Hepatocyte (in vitro differentiated cells): Measurements from ENCODE around the gene VPS45. TPM values are rescaled to one million over a fixed set of nuclear protein-coding genes. Genes with fewer than 3 reads are reported as not detected.
"Not testable (repeated sequence)": the region's sequence is repeated elsewhere in the genome, so short reads cannot be mapped to it uniquely, and the experiment has no call there.

Experiments used
- DNase-seq: peaks from one replicate; pipeline ENCODE4 v3.0.0-alpha.2; 2016; ENCODE audit warnings: low spot score
- H2AFZ ChIP-seq: fragments of 200-600 bp; sonication (generic); 2 replicates; pipeline ENCODE4 v1.6.0; 2016; ENCODE audit warnings: antibody characterized with exemption, mild to moderate bottlenecking
- H3K27ac ChIP-seq: fragments of 200-600 bp; sonication (generic); 2 replicates; pipeline ENCODE4 v1.5.1; 2016; ENCODE audit warnings: mild to moderate bottlenecking
- H3K27me3 ChIP-seq: fragments of 200-600 bp; sonication (generic); 2 replicates; pipeline ENCODE4 v1.6.1; 2016
- H3K36me3 ChIP-seq: fragments of 200-600 bp; sonication (generic); replicated peaks from 2 replicates; pipeline ENCODE4 v1.5.1; 2016; ENCODE audit warnings: low read depth; ENCODE audit not compliant: insufficient read depth
- H3K4me1 ChIP-seq: fragments of 200-600 bp; sonication (generic); 2 replicates; pipeline ENCODE4 v1.5.1; 2016; ENCODE audit warnings: mild to moderate bottlenecking, moderate library complexity; ENCODE audit not compliant: insufficient read depth
- H3K4me2 ChIP-seq: fragments of 200-600 bp; sonication (generic); 2 replicates; pipeline ENCODE4 v1.6.0; 2016
- H3K4me3 ChIP-seq: fragments of 200-600 bp; sonication (generic); 2 replicates; pipeline ENCODE4 v1.5.1; 2016; ENCODE audit warnings: mild to moderate bottlenecking
- H3K79me2 ChIP-seq: fragments of 200-600 bp; sonication (generic); 2 replicates; pipeline ENCODE4 v1.6.0; 2017; ENCODE audit warnings: mild to moderate bottlenecking
- H3K9me2 ChIP-seq: fragments of 200-600 bp; sonication (generic); replicated peaks from 2 replicates; pipeline ENCODE4 v1.6.0; 2017; ENCODE audit warnings: mild to moderate bottlenecking; ENCODE audit not compliant: insufficient read depth
- H3K9me3 ChIP-seq: fragments of 200-600 bp; sonication (generic); 2 replicates; pipeline ENCODE4 v1.5.1; 2016; ENCODE audit warnings: low read depth, mild to moderate bottlenecking
- H4K20me1 ChIP-seq: fragments of 200-600 bp; sonication (generic); 2 replicates; pipeline ENCODE4 v1.6.0; 2016; ENCODE audit warnings: mild to moderate bottlenecking; ENCODE audit not compliant: insufficient read depth, poor library complexity, severe bottlenecking
- EZH2 ChIP-seq: fragments of 200-600 bp; sonication (generic); IDR thresholded peaks from 2 replicates; pipeline ENCODE4 v1.6.1; 2016; ENCODE audit warnings: antibody characterized with exemption, mild to moderate bottlenecking, borderline replicate concordance
- EZH2phosphoT487 ChIP-seq: fragments of 200-600 bp; sonication (generic); IDR thresholded peaks from one replicate; pipeline ENCODE4 v1.6.1; 2018; ENCODE audit warnings: antibody characterized with exemption, mild to moderate bottlenecking, low read depth, moderate library complexity; ENCODE audit not compliant: unreplicated experiment, severe bottlenecking
- WGBS: methylation state at CpG from one replicate; pipeline ENCODE4 v1.1.6; 2016; ENCODE audit warnings: low lambda C conversion rate; ENCODE audit errors: missing lambda C conversion rate; 5-methylcytosine and 5-hydroxymethylcytosine counted together
- polyA plus RNA-seq: library from polyadenylated mRNA; unstranded; fragments of >200 nt; fragmentation: Nextera tagmentation; extraction: Ambion mirVana; gene quantifications from 2 replicates; pipeline ENCODE4 v1.2.1, GENCODE V29; 2016
- total RNA-seq: library from RNA; depleted of rRNA; stranded (reverse); fragments of >200 nt; gene quantifications from 2 replicates; pipeline ENCODE4 v1.2.3, GENCODE V29; 2014
- TF ChIP-seq, protein P1 (sequence below): fragments of 200-600 bp; sonication (generic); IDR thresholded peaks from 2 replicates; pipeline ENCODE4 v1.5.1; 2016; ENCODE audit warnings: antibody characterized with exemption, mild to moderate bottlenecking; ENCODE audit not compliant: poor library complexity

The VPS45 gene
- total and polyA plus RNA-seq, 2 experiments from 2014 or later: 23.8 to 37.1 TPM

DNA sequence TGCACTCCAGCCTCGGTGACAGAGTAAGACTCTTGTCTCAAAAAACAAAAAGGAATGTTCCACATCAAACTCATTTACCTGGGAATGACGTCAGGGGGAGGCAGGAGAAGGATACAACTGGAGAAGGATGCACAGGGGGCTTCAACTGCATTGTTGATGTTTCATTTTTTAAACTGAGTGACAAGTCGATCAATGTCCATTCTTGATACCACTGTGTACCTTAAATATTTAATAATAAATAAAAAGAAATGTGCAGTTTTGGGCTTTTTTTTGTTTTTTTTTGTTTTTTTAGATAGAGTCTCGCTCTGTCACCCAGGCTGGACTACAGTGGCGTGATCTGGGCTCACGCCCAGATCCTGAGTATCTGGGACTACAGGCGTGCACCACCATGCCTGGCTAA, 117.9 kb downstream of the VPS45 start:
- Histone ChIP-seq H3K9me2 (no peaks in the 10 kb centered on the region), H3K79me2 (no peaks in the 10 kb centered on the region), H3K4me3 (no peak overlapping the region), H3K27me3 (no peaks in the 10 kb centered on the region), H3K36me3 (no peaks in the 10 kb centered on the region), H4K20me1 (no peaks in the 10 kb centered on the region), H3K4me1 (no peaks in the 10 kb centered on the region), H3K27ac (no peak overlapping the region), H3K4me2 (no peak overlapping the region), H3K9me3 (no peaks in the 10 kb centered on the region), H2AFZ (no peak overlapping the region)
- 90% methylated on average over 7 of the region's 7 CpGs for WGBS
- TF ChIP-seq EZH2phosphoT487: no peak
- no peak for TF ChIP-seq EZH2
- TF ChIP-seq, protein P1, sequence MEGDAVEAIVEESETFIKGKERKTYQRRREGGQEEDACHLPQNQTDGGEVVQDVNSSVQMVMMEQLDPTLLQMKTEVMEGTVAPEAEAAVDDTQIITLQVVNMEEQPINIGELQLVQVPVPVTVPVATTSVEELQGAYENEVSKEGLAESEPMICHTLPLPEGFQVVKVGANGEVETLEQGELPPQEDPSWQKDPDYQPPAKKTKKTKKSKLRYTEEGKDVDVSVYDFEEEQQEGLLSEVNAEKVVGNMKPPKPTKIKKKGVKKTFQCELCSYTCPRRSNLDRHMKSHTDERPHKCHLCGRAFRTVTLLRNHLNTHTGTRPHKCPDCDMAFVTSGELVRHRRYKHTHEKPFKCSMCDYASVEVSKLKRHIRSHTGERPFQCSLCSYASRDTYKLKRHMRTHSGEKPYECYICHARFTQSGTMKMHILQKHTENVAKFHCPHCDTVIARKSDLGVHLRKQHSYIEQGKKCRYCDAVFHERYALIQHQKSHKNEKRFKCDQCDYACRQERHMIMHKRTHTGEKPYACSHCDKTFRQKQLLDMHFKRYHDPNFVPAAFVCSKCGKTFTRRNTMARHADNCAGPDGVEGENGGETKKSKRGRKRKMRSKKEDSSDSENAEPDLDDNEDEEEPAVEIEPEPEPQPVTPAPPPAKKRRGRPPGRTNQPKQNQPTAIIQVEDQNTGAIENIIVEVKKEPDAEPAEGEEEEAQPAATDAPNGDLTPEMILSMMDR: no peak
- DNase-seq: no peak

DNA sequence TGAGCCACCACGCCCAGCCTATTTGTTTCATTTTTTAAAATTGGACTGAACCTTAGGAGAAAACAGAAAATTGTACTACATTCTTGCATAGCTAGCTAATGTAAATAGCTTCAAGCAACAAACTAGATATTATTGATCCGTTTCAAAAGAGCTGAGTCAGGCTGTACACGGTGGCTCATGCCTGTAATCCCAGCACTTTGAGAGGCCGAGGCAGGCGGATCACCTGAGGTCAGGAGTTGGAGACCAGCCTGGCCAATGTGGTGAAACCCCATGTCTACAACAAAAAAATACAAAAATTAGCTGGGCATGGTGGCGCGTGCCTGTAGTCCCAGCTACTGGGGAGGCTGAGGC, 118.8 kb downstream of the VPS45 start:
- H2AFZ ChIP-seq, H3K4me1 ChIP-seq, DNase-seq, H3K79me2 ChIP-seq, H3K4me3 ChIP-seq, H3K9me2 ChIP-seq, H3K36me3 ChIP-seq, H3K27ac ChIP-seq, H3K4me2 ChIP-seq, H3K9me3 ChIP-seq, H3K27me3 ChIP-seq, H4K20me1 ChIP-seq: not testable (repeated sequence)
- WGBS: 85% methylated on average over 7 of the region's 7 CpGs

DNA sequence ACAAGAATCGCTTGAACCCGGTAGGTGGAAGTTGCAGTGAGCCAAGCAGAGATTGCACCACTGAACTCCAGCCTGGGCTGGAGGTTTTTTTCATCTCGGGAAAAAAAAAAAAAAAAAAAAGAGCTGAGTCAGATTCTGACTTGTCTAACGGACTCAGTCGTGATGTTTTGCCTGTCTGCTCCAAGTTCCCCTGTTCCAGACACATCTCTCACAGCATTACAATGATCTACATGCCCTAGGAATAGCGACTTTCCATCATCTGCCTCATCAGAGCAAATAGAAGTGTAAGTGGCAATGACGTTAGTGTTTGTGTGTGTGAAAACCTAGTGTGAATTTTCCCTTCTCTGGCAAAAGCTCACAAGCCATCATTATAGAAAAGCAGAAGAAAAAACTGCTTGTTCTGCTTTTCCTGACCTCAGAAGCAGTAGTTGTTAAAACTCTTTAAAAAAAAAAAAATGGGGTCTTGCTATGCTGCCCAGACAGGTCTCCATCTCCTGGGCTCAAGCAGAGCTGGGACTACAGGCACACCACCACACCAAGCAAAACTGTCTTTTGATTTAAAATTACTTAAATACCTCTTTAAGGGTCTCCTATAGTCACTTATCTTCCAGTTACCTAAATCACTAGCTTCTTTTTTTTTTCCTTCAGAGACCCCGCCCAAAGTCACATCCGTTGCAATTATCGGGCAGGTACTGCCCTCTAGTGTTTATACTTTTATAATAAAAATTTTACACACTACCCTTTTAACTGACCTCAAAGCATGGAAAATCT, 119.4 kb downstream of the VPS45 start:
- Histone ChIP-seq H3K4me3 (no peak overlapping the region), H3K9me2 (no peaks in the 10 kb centered on the region), H3K27ac (no peak overlapping the region), H3K4me1 (no peaks in the 10 kb centered on the region), H3K27me3 (no peaks in the 10 kb centered on the region), H3K9me3 (no peaks in the 10 kb centered on the region), H4K20me1 (no peaks in the 10 kb centered on the region), H3K36me3 (no peaks in the 10 kb centered on the region), H3K79me2 (no peaks in the 10 kb centered on the region), H2AFZ (no peak overlapping the region), H3K4me2 (peak overlapping the region; percentile 11)
- whole genome bisulfite sequencing: 44% methylated on average over 10 of the region's 10 CpGs
- TF ChIP-seq, protein P1: peak; percentile 67
- TF ChIP-seq EZH2phosphoT487: no peak
- DNase-seq: peak; percentile 66

DNA sequence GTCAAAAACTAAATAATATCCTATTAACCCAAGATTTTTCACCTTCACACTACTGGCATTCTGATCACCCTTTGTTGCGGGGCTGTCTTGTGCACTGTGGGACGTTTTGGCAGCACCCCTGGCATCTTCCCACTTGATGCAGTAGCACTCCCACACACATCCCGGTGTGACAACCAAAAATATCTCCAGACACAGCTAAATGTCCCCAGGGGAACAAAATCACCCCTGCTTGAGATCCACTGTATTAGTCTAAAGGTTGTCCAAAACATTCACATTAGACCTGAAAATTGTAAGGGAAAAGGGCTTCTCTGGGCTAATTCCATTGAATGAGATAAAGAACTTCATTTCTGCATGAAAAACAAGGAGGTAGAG, 120.0 kb downstream of the VPS45 start:
- Histone ChIP-seq H3K4me2 (no peak overlapping the region), H3K9me2 (no peaks in the 10 kb centered on the region), H2AFZ (no peak overlapping the region), H3K27ac (no peak overlapping the region), H4K20me1 (no peaks in the 10 kb centered on the region), H3K79me2 (no peaks in the 10 kb centered on the region), H3K27me3 (no peaks in the 10 kb centered on the region), H3K4me1 (no peaks in the 10 kb centered on the region), H3K4me3 (no peak overlapping the region), H3K9me3 (no peaks in the 10 kb centered on the region), H3K36me3 (no peaks in the 10 kb centered on the region)
- 39% methylated on average over 3 of the region's 3 CpGs for WGBS
- TF ChIP-seq EZH2 (no peak), EZH2phosphoT487 (no peak)
- TF ChIP-seq, protein P1: no peak
- DNase-seq: no peak
